HepG2 (cell line): ENCODE measurements around the gene PSORS1C1. TPM values are rescaled to one million over a fixed set of nuclear protein-coding genes. Genes with fewer than 3 reads are reported as not detected.

ENCODE experiments used
- CREM ChIP-seq, 2 experiments: sonication (generic) in 1 of 2; formaldehyde crosslinking in 1 of 2; IDR thresholded peaks; 2 replicates each; pipeline versions ENCODE4 v1.4.0 to v1.6.1; 2016 to 2020; ENCODE audit warnings: antibody characterized with exemption in 1 of 2, mild to moderate bottlenecking in 1 of 2, missing genetic modification reagents in 1 of 2
- HNF4A ChIP-seq: sonication (generic); formaldehyde crosslinking; IDR thresholded peaks from 2 replicates; pipeline ENCODE4 v1.4.0; 2020; ENCODE audit warnings: missing genetic modification reagents
- MYNN ChIP-seq: sonication (generic); formaldehyde crosslinking; IDR thresholded peaks from 2 replicates; pipeline ENCODE4 v1.4.0; 2020; ENCODE audit warnings: mild to moderate bottlenecking, low read depth, missing genetic modification reagents
- NFKBIZ ChIP-seq: IDR thresholded peaks from 2 replicates; pipeline ENCODE4 v1.6.1; 2018; ENCODE audit warnings: missing genetic modification reagents, missing compliant biosample characterization
- NPAS2 ChIP-seq: sonication (generic); formaldehyde crosslinking; IDR thresholded peaks from 2 replicates; pipeline ENCODE4 v1.8.0; 2022; ENCODE audit warnings: mild to moderate bottlenecking, missing genetic modification reagents, borderline replicate concordance
- PPARG ChIP-seq: conservative IDR thresholded peaks from 2 replicates; pipeline ENCODE4 v1.6.1; 2016; ENCODE audit warnings: missing biosample characterization, missing genetic modification reagents
- SNAPC4 ChIP-seq: sonication (generic); formaldehyde crosslinking; IDR thresholded peaks from 2 replicates; pipeline ENCODE4 v1.4.0; 2020; ENCODE audit warnings: mild to moderate bottlenecking, missing genetic modification reagents
- TARDBP ChIP-seq: sonication (generic); formaldehyde crosslinking; IDR thresholded peaks from 2 replicates; pipeline ENCODE4 v1.8.0; 2022; ENCODE audit warnings: mild to moderate bottlenecking, missing genetic modification reagents
- U2AF2 ChIP-seq: fragments of 200-400 bp; formaldehyde crosslinking; IDR thresholded peaks from 2 replicates; pipeline ENCODE4 v1.6.1; 2017; ENCODE audit warnings: low read depth, mild to moderate bottlenecking, low read length
- ZBTB40 ChIP-seq, 2 experiments: fragments of 450-650 bp in 1 of 2; sonication (generic) in 1 of 2; formaldehyde crosslinking in 1 of 2; IDR thresholded peaks; 2 replicates each; pipeline versions ENCODE4 v1.6.1 to v1.8.0; 2016 to 2022; ENCODE audit warnings: antibody characterized with exemption in 1 of 2, mild to moderate bottlenecking in 1 of 2, missing genetic modification reagents in 1 of 2
- ZFY ChIP-seq: sonication (generic); formaldehyde crosslinking; IDR thresholded peaks from 2 replicates; pipeline ENCODE4 v1.4.0; 2020; ENCODE audit warnings: missing genetic modification reagents
- ZNF460 ChIP-seq: sonication (generic); formaldehyde crosslinking; IDR thresholded peaks from 2 replicates; pipeline ENCODE4 v1.5.1; 2020; ENCODE audit warnings: missing genetic modification reagents, mild to moderate bottlenecking, borderline replicate concordance
- ZNF782 ChIP-seq: sonication (generic); formaldehyde crosslinking; IDR thresholded peaks from 2 replicates; pipeline ENCODE4 v1.4.0; 2020; ENCODE audit warnings: missing genetic modification reagents, mild to moderate bottlenecking, borderline replicate concordance
- polyA plus RNA-seq, 8 experiments: library from polyadenylated mRNA; depleted of rRNA in 3 of 8; stranded (reverse) in 7 of 8; unstranded in 1 of 8; fragments of >200 nt; fragmentation: Illumina TruSeq in 4 of 8; extraction: Trizol in 4 of 8; gene quantifications; 2 replicates each; pipeline versions ENCODE4 v1.2.1 to v1.2.3, GENCODE V29; 2011 to 2016; ENCODE audit warnings: low read depth in 4 of 8, missing spikeins in 1 of 8, mixed read lengths in 1 of 8; ENCODE audit not compliant: insufficient read depth in 1 of 8
- total RNA-seq, 5 experiments: library from RNA; depleted of rRNA; stranded (reverse); fragments of >200 nt; fragmentation: Illumina TruSeq; extraction: Trizol; gene quantifications; 2 replicates each; pipeline ENCODE4 v1.2.3, GENCODE V29; 2016; ENCODE audit warnings: low read depth in 1 of 5

The PSORS1C1 gene
- total and polyA plus RNA-seq, 2 of the 13 experiments (the other 11 are each of a cell fraction or from before 2014, with no cell fraction given), result 0.01 to 0.02 TPM

GRCh38 chr6:31158863-31159855, 44.6 kb downstream of the PSORS1C1 start (continued):
- TF ChIP-seq SNAPC4 (CRISPR knock-in tag) (no peak), ZNF782 (CRISPR knock-in tag) (no peak), PPARG (CRISPR knock-in tag) (0 out of 2 replicates have a peak, but pooled peaks have one; percentile 10), MYNN (CRISPR knock-in tag) (no peak), U2AF2 (no peak), ZFY (CRISPR knock-in tag) (no peak), NFKBIZ (no peak), CREM (IDR thresholded peaks at IDR 0.05) (no peak), CREM (CRISPR knock-in tag; IDR thresholded peaks at IDR 0.05) (no peak), ZBTB40 (IDR thresholded peaks at IDR 0.05) (no peak), ZBTB40 (CRISPR knock-in tag; IDR thresholded peaks at IDR 0.05) (no peak), HNF4A (CRISPR knock-in tag) (peak; percentile 56; the same call in 1 of the 2 replicates), NPAS2 (CRISPR knock-in tag) (no peak), TARDBP (CRISPR knock-in tag) (0 out of 2 replicates have a peak, but pooled peaks have one; percentile 39), ZNF460 (CRISPR knock-in tag) (no peak)
